Left ventricle myocardium superior (tissue), 1 donor: ENCODE results near the gene HNRNPLL. TPM values are rescaled to one million over a fixed set of nuclear protein-coding genes. Genes with fewer than 3 reads are reported as not detected.
"Not testable (repeated sequence)": the region's sequence is repeated elsewhere in the genome, so short reads cannot be mapped to it uniquely, and the experiment has no call there.

Experiments used
- ATAC-seq: fragments of 200-7000 bp; cut with Tn5 transposase; one replicate; pipeline ENCODE4 v1.9.1; 2020; ENCODE audit warnings: mild to moderate bottlenecking, moderate library complexity
- DNase-seq: peaks from one replicate; pipeline ENCODE4 v3.0.0-alpha.2; 2020
- intact Hi-C: fragments of 100-400 bp; cut with micrococcal nuclease; formaldehyde crosslinking; loops from one replicate; pipeline ENCODE4 v1.11.0; 2022
- total RNA-seq: library from RNA; stranded (reverse); fragmentation: NEBNext Ultra II Directional; extraction: Animal tissue kit (Norgen Biotek cat#: 25700); gene quantifications from one replicate; pipeline ENCODE4 v1.2.1, GENCODE V29; 2021
- donor health status: DM: no; HTN: yes; CAD: no; lungs with severe emphysema.

Gene HNRNPLL
- total RNA-seq, 1 donor from 2014 or later = 27.0 TPM

- intact Hi-C loops = no loop called here
- no peak for DNase-seq
- ATAC-seq = no peak
These were observed 18.3 kb upstream of the HNRNPLL start for GRCh38 chr2:38621018-38621417.

GRCh38 chr2:38620282-38620977, 17.7 kb upstream of the HNRNPLL start:
- DNase-seq = no peak
- intact Hi-C loops = no loop called here
- ATAC-seq = peak; percentile 61

- peak; percentile 38 for ATAC-seq
- intact Hi-C loops = no loop called here
- DNase-seq = no peak
These were observed 16.9 kb upstream of the HNRNPLL start for GRCh38 chr2:38619458-38620164.

- ATAC-seq (no peak), DNase-seq (no peak)
- intact Hi-C loops = no loop called here
These were observed 14.6 kb upstream of the HNRNPLL start for GRCh38 chr2:38617301-38617700.

GRCh38 chr2:38615237-38615636, 12.5 kb upstream of the HNRNPLL start:
- no peak for DNase-seq
- ATAC-seq = no peak
- intact Hi-C loops = no loop called here

- DNase-seq (no peak), ATAC-seq (no peak)
- intact Hi-C loops = no loop called here
These were observed 11.1 kb upstream of the HNRNPLL start for GRCh38 chr2:38613849-38614213.

GRCh38 chr2:38613126-38613848, 10.6 kb upstream of the HNRNPLL start:
- ATAC-seq = peak; percentile 48
- intact Hi-C loops = no loop called here
- no peak for DNase-seq

GRCh38 chr2:38610851-38611801, 8.4 kb upstream of the HNRNPLL start:
- ATAC-seq = no peak
- DNase-seq = no peak
- intact Hi-C loops = no loop called here

- not testable (repeated sequence) for ATAC-seq, DNase-seq
- intact Hi-C loops = loop anchor here (10.0 kb wide), 1 partner anchor 116 kb away; no protein-coding TSS in a partner anchor
These were observed 6.5 kb upstream of the HNRNPLL start for GRCh38 chr2:38609246-38609645.

- intact Hi-C loops = loop anchor here (10.0 kb wide), 1 partner anchor 116 kb away; no protein-coding TSS in a partner anchor
- no peak for ATAC-seq
- no peak for DNase-seq
These were observed 6.0 kb upstream of the HNRNPLL start for GRCh38 chr2:38608755-38609154.

GRCh38 chr2:38605298-38605830, 2.6 kb upstream of the HNRNPLL start:
- ATAC-seq (no peak), DNase-seq (no peak)
- intact Hi-C loops = loop anchor here (10.0 kb wide), 1 partner anchor 119 kb away; no protein-coding TSS in a partner anchor

GRCh38 chr2:38603402-38604290, 918 bp upstream of the HNRNPLL start:
- peak; percentile 75 for ATAC-seq
- peak; percentile 89 for DNase-seq
- intact Hi-C loops = loop anchor here (10.0 kb wide), 1 partner anchor 121 kb away; no protein-coding TSS in a partner anchor

- ATAC-seq (peak; percentile 7), DNase-seq (peak; percentile 58)
- intact Hi-C loops = loop anchor here (10.0 kb wide), 1 partner anchor 123 kb away; no protein-coding TSS in a partner anchor
These were observed 494 bp downstream of the HNRNPLL start for GRCh38 chr2:38602136-38602731.

GRCh38 chr2:38601463-38602135, 1.1 kb downstream of the HNRNPLL start:
- intact Hi-C loops = loop anchor here (10.0 kb wide), 1 partner anchor 123 kb away; no protein-coding TSS in a partner anchor
- ATAC-seq (no peak), DNase-seq (no peak)

- DNase-seq = no peak
- ATAC-seq = no peak
- intact Hi-C loops = loop anchor here (10.0 kb wide), 1 partner anchor 124 kb away; no protein-coding TSS in a partner anchor
These were observed 1.7 kb downstream of the HNRNPLL start for GRCh38 chr2:38600921-38601455.

GRCh38 chr2:38600242-38600891, 2.4 kb downstream of the HNRNPLL start:
- intact Hi-C loops = loop anchor here (10.0 kb wide), 1 partner anchor 124 kb away; no protein-coding TSS in a partner anchor
- no peak for DNase-seq
- ATAC-seq = no peak
